AG08395 (cell line): ENCODE results near the gene HTR3B.
"Not testable (repeated sequence)": the region's sequence is repeated elsewhere in the genome, so short reads cannot be mapped to it uniquely, and the experiment has no call there.

ENCODE experiments used
- DNase-seq: peaks from one replicate; pipeline ENCODE4 v3.0.0; 2012; ENCODE audit warnings: mixed read lengths, low spot score

Gene HTR3B

GRCh38 chr11:113885897-113886296 is 18.7 kb upstream of the HTR3B start:
- no peak for DNase-seq

- no peak for DNase-seq
These were observed 15.7 kb upstream of the HTR3B start for GRCh38 chr11:113888848-113889247.

- DNase-seq, result no peak
These were observed 10.1 kb upstream of the HTR3B start for GRCh38 chr11:113894421-113894996.

- DNase-seq, result no peak
These were observed 9.0 kb upstream of the HTR3B start for GRCh38 chr11:113895367-113896155.

- DNase-seq, result peak; percentile 53
These were observed 8.3 kb upstream of the HTR3B start for GRCh38 chr11:113896156-113896879.

- no peak for DNase-seq
These were observed 3.5 kb upstream of the HTR3B start for GRCh38 chr11:113901141-113901540.

- no peak for DNase-seq
These were observed 1.4 kb downstream of the HTR3B start for GRCh38 chr11:113906038-113906437.

- no peak for DNase-seq
These were observed 1.9 kb downstream of the HTR3B start for GRCh38 chr11:113906516-113906915.

GRCh38 chr11:113907152-113907551 is 2.6 kb downstream of the HTR3B start:
- DNase-seq, result no peak

- DNase-seq, result no peak
These were observed 3.1 kb downstream of the HTR3B start for GRCh38 chr11:113907681-113908080.

GRCh38 chr11:113908098-113908497 is 3.5 kb downstream of the HTR3B start:
- DNase-seq, result no peak

GRCh38 chr11:113911491-113911890 is 6.9 kb downstream of the HTR3B start:
- DNase-seq, result not testable (repeated sequence)

- DNase-seq, result no peak
These were observed 19.0 kb downstream of the HTR3B start for GRCh38 chr11:113923572-113923971.

- DNase-seq, result no peak
These were observed 21.9 kb downstream of the HTR3B start for GRCh38 chr11:113926273-113927197.

GRCh38 chr11:113928311-113928710 is 23.7 kb downstream of the HTR3B start:
- DNase-seq, result no peak

- DNase-seq, result no peak
These were observed 28.2 kb downstream of the HTR3B start for GRCh38 chr11:113932788-113933187.

GRCh38 chr11:113934193-113934592 is 29.6 kb downstream of the HTR3B start:
- not testable (repeated sequence) for DNase-seq

- DNase-seq, result no peak
These were observed 30.2 kb downstream of the HTR3B start for GRCh38 chr11:113934761-113935160.

- no peak for DNase-seq
These were observed 31.3 kb downstream of the HTR3B start for GRCh38 chr11:113935858-113936257.

GRCh38 chr11:113937918-113938317 is 33.3 kb downstream of the HTR3B start:
- no peak for DNase-seq

- DNase-seq, result no peak
These were observed 37.7 kb downstream of the HTR3B start for GRCh38 chr11:113942256-113942655.

- DNase-seq, result not testable (repeated sequence)
These were observed 41.6 kb downstream of the HTR3B start for GRCh38 chr11:113946162-113946561.
